Fibroblast of lung (primary cell): ENCODE measurements around the gene MYMX.

Experiments used
- EZH2 ChIP-seq: IDR thresholded peaks from 2 replicates; pipeline ENCODE4 v1.5.1; 2012; ENCODE audit warnings: low read length, control low read depth, mild to moderate bottlenecking; ENCODE audit errors: missing control alignments
- TF ChIP-seq, protein P1 (sequence below), 2 donors: IDR thresholded peaks in 1 of 2; conservative IDR thresholded peaks in 1 of 2; 1 replicate in 1 of 2; 2 replicates in 1 of 2; pipeline ENCODE4 v1.5.1; 2011 to 2012; ENCODE audit warnings: low read length in 2 of 2, control low read depth in 1 of 2, inconsistent platforms in 1 of 2, low read depth in 1 of 2, mild to moderate bottlenecking in 1 of 2

DNA sequence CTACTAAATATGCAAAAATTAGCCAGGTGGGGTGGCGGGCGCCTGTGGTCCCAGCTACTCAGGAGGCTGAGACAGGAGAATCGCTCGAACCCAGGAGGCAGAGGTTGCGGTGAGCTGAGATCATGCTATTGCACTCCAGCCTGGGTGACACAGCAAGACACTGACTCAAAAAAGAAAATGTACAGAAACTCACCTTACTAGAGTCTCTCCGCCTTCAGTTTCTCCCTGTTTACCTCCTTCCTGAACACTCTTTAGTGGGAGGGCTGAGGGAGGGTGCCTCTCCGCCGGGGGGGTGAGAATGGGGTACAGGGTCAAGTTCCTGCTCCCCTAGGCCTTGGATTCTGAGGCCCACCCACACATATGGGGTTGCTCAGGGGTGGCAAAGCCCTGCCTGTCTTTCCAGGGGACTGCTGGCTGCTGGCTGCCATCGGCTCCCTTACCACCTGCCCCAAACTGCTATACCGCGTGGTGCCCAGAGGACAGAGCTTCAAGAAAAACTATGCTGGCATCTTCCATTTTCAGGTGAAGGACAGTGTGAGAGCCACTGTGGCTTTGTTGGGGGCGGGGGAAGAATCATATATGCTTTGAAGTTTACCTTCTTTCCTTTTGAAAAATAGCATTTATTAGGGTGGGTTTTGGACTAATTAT is 44.7 kb upstream of the MYMX start:
- TF ChIP-seq, protein P1, sequence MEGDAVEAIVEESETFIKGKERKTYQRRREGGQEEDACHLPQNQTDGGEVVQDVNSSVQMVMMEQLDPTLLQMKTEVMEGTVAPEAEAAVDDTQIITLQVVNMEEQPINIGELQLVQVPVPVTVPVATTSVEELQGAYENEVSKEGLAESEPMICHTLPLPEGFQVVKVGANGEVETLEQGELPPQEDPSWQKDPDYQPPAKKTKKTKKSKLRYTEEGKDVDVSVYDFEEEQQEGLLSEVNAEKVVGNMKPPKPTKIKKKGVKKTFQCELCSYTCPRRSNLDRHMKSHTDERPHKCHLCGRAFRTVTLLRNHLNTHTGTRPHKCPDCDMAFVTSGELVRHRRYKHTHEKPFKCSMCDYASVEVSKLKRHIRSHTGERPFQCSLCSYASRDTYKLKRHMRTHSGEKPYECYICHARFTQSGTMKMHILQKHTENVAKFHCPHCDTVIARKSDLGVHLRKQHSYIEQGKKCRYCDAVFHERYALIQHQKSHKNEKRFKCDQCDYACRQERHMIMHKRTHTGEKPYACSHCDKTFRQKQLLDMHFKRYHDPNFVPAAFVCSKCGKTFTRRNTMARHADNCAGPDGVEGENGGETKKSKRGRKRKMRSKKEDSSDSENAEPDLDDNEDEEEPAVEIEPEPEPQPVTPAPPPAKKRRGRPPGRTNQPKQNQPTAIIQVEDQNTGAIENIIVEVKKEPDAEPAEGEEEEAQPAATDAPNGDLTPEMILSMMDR (conservative IDR thresholded peaks at IDR 0.05 in 1 of 2, IDR thresholded peaks at IDR 0.05 in 1 of 2; ENCODE audit: low read depth in 1 of 2, low read length in 2 of 2): no peak
- no peak for TF ChIP-seq EZH2
